Measurements from ENCODE around the gene LRP1B.

DNA sequence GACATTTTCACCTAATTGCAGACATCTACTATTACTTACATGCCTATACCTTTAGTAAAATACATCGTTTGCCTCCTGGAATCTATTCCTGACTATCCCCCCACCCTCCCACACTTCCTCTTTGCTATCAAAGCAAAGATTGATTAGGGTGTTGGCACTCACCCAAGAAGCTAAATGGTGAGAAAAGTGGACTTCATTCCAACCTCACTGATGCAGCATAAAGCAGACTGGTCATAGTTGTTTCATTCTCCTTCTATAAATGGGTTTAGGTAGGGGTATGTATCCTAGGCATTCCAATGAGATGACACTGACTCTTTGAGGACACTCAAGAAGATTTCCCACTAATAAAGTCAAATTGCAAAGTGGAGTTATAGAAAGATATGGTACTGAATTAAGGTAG lies 97.4 kb downstream of the LRP1B start:
- TF ChIP-seq GATA2 (IDR thresholded peaks at IDR 0.05; ENCODE audit: low read depth, low read length) = no peak
- no peak for TF ChIP-seq GATA3 (IDR thresholded peaks at IDR 0.05; ENCODE audit: low read depth, low read length)
